Measurements from ENCODE around the gene YPEL5.

DNA sequence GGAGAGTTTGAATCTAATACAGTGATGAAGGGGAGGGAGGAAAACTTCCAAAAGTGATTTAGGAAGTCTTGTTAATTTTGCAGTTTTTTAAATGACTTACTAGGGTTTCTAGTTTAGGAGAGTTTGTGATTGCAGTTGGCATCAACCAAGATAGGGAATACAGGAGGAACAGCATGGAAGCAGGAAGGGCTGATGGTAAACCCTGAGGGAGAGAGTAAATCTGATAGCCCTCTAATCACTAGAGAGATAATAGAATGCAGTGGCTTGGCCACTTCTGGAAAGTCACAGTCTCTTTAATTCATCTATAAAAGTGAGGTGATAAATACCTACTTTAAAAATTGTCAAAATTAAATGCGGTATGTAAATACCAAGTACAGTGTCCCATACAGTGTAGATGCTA lies 5.6 kb downstream of the YPEL5 start:
- TF ChIP-seq JUNB (IDR thresholded peaks at IDR 0.05) (no peak), POLR2A (IDR thresholded peaks at IDR 0.05; ENCODE audit: low read length) (no peak), SMC3 (IDR thresholded peaks at IDR 0.05) (no peak), EP300 (IDR thresholded peaks at IDR 0.05) (no peak), MAFK (IDR thresholded peaks at IDR 0.05; ENCODE audit: partially characterized antibody) (no peak), JUN (IDR thresholded peaks at IDR 0.05) (no peak), ZC3H11A (IDR thresholded peaks at IDR 0.05) (no peak), ZSCAN20 (CRISPR knock-in tag; IDR thresholded peaks at IDR 0.05) (no peak), SREBF2 (IDR thresholded peaks at IDR 0.05) (no peak), RCOR1 (IDR thresholded peaks at IDR 0.05; ENCODE audit: low read depth, low read length) (no peak), CEBPB (IDR thresholded peaks at IDR 0.05) (no peak)
- TF ChIP-seq, protein P1, sequence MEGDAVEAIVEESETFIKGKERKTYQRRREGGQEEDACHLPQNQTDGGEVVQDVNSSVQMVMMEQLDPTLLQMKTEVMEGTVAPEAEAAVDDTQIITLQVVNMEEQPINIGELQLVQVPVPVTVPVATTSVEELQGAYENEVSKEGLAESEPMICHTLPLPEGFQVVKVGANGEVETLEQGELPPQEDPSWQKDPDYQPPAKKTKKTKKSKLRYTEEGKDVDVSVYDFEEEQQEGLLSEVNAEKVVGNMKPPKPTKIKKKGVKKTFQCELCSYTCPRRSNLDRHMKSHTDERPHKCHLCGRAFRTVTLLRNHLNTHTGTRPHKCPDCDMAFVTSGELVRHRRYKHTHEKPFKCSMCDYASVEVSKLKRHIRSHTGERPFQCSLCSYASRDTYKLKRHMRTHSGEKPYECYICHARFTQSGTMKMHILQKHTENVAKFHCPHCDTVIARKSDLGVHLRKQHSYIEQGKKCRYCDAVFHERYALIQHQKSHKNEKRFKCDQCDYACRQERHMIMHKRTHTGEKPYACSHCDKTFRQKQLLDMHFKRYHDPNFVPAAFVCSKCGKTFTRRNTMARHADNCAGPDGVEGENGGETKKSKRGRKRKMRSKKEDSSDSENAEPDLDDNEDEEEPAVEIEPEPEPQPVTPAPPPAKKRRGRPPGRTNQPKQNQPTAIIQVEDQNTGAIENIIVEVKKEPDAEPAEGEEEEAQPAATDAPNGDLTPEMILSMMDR (IDR thresholded peaks at IDR 0.05), result no peak
- TF ChIP-seq, protein P2, sequence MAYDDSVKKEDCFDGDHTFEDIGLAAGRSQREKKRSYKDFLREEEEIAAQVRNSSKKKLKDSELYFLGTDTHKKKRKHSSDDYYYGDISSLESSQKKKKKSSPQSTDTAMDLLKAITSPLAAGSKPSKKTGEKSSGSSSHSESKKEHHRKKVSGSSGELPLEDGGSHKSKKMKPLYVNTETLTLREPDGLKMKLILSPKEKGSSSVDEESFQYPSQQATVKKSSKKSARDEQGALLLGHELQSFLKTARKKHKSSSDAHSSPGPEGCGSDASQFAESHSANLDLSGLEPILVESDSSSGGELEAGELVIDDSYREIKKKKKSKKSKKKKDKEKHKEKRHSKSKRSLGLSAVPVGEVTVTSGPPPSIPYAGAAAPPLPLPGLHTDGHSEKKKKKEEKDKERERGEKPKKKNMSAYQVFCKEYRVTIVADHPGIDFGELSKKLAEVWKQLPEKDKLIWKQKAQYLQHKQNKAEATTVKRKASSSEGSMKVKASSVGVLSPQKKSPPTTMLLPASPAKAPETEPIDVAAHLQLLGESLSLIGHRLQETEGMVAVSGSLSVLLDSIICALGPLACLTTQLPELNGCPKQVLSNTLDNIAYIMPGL (CRISPR knock-in tag; IDR thresholded peaks at IDR 0.05; ENCODE audit: borderline replicate concordance), result no peak
- TF ChIP-seq, protein P3, sequence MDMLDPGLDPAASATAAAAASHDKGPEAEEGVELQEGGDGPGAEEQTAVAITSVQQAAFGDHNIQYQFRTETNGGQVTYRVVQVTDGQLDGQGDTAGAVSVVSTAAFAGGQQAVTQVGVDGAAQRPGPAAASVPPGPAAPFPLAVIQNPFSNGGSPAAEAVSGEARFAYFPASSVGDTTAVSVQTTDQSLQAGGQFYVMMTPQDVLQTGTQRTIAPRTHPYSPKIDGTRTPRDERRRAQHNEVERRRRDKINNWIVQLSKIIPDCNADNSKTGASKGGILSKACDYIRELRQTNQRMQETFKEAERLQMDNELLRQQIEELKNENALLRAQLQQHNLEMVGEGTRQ (IDR thresholded peaks at IDR 0.05), result no peak
